IPS-20b (cell line): Measurements from ENCODE around the gene METTL14.

ENCODE experiments used
- H3K27ac ChIP-seq: one replicate; pipeline ENCODE4 v1.5.1; 2013; ENCODE audit warnings: low read length
- H3K27me3 ChIP-seq: 2 replicates; pipeline ENCODE4 v1.6.1; 2013; ENCODE audit warnings: mild to moderate bottlenecking, low read length, inconsistent platforms; ENCODE audit not compliant: insufficient read depth
- H3K36me3 ChIP-seq: 2 replicates; pipeline ENCODE4 v1.6.1; 2013; ENCODE audit warnings: low read depth, mild to moderate bottlenecking, inconsistent platforms, low read length, moderate library complexity; ENCODE audit not compliant: insufficient read depth
- H3K4me1 ChIP-seq: 2 replicates; pipeline ENCODE4 v1.6.1; 2013; ENCODE audit warnings: mild to moderate bottlenecking, control low read depth, inconsistent platforms, low read length, moderate library complexity; ENCODE audit not compliant: insufficient read depth
- H3K4me3 ChIP-seq: 2 replicates; pipeline ENCODE4 v1.5.1; 2013; ENCODE audit warnings: mild to moderate bottlenecking, low read length, inconsistent platforms
- H3K9ac ChIP-seq: 2 replicates; pipeline ENCODE4 v1.6.1; 2013; ENCODE audit warnings: low read depth, mild to moderate bottlenecking, inconsistent platforms, low read length, moderate library complexity
- H3K9me3 ChIP-seq: 2 replicates; pipeline ENCODE4 v1.6.1; 2013; ENCODE audit warnings: mild to moderate bottlenecking, low read depth, low read length, inconsistent platforms; ENCODE audit not compliant: insufficient read depth

The METTL14 gene

DNA sequence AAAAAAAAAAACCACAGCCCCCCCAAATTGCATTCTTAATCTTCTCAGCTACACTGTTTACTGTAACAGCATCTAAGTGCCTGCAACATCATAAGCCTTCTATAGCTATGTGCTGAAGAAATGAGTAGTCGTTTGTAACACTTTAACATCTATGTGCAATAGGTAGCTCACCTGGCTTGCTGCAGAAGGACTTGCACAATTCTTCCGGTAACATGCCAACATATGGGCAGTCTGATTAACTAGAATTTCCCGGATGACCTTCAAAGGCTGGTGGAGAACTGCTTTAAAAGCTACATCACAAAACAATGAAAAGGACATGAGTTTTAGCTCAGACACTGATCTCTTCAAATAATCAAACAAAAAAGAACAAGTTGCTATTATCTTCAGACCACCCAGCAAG is 52.9 kb downstream of the METTL14 start:
- H3K36me3 ChIP-seq: peaks cover 91% of the 10 kb centered on the region
- no peaks in the 10 kb centered on the region for H3K9me3 ChIP-seq
- 0 out of 2 replicates have a peak, but pooled peaks cover 3% of the 10 kb centered on the region for H3K4me1 ChIP-seq
- no peak overlapping the region for H3K4me3 ChIP-seq
- H3K9ac ChIP-seq: no peak overlapping the region
- no peaks in the 10 kb centered on the region for H3K27me3 ChIP-seq
- no peak overlapping the region for H3K27ac ChIP-seq

DNA sequence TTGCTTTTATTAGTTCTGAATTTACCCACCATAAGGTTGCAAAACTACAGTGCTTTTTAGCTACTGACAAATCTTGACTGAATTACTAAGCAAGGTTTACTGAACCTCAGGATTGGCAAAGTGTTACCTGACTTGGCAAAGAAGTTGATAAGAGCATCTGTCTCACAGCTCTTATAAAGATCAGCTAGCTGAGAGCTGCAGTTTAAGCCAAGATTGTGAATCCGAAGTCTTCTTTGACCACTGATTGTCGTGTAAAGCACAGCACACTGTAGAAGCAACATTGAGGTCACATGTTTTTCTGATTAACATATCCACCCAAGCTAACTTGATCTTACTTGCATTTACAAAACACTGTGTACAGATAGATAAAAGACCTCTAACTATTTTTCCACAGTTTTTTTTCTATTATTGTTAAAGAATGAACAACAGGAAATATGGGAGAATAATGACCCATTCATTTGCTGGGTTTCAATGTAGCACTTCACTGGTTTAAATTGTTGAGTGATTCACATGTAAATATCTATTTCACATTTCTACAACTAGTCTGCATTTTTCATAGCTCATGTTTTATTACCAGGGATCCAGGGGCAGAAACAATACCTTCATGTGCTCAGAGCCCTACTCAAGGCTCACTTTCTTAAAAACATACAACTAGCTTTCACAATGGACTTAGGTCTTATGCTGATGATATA is 54.0 kb downstream of the METTL14 start:
- no peaks in the 10 kb centered on the region for H3K27me3 ChIP-seq
- H3K36me3 ChIP-seq: peaks cover 95% of the 10 kb centered on the region

DNA sequence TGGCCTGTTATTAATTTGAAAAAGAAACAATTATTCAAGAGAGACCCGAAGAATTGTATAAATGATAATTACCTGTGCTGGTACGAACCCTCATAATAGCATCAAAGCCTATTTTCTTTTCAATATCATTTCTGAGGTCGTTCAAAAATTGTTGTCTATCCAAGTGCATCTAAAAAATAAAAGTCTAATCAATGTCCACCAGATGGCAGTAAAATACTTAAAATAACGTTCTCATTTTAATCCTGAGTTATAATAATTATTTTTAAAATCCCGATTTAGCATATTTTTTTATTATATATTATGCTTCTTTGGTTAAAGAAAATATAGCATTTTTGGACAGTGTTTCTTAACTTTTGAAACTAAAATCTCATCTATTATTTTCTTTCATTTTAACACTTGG is 55.7 kb downstream of the METTL14 start:
- no peak overlapping the region for H3K27ac ChIP-seq
- no peaks in the 10 kb centered on the region for H3K27me3 ChIP-seq
- H3K9me3 ChIP-seq: no peaks in the 10 kb centered on the region
- 0 out of 2 replicates have a peak, but pooled peaks cover 3% of the 10 kb centered on the region for H3K4me1 ChIP-seq
- H3K9ac ChIP-seq: no peak overlapping the region
- H3K4me3 ChIP-seq: no peak overlapping the region
- peaks cover 95% of the 10 kb centered on the region for H3K36me3 ChIP-seq

More for the DNA sequence above, 54.0 kb downstream of the METTL14 start:
- Histone ChIP-seq H3K27ac (no peak overlapping the region), H3K4me3 (no peak overlapping the region), H3K9me3 (no peaks in the 10 kb centered on the region), H3K9ac (no peak overlapping the region), H3K4me1 (0 out of 2 replicates have a peak, but pooled peaks cover 3% of the 10 kb centered on the region)

DNA sequence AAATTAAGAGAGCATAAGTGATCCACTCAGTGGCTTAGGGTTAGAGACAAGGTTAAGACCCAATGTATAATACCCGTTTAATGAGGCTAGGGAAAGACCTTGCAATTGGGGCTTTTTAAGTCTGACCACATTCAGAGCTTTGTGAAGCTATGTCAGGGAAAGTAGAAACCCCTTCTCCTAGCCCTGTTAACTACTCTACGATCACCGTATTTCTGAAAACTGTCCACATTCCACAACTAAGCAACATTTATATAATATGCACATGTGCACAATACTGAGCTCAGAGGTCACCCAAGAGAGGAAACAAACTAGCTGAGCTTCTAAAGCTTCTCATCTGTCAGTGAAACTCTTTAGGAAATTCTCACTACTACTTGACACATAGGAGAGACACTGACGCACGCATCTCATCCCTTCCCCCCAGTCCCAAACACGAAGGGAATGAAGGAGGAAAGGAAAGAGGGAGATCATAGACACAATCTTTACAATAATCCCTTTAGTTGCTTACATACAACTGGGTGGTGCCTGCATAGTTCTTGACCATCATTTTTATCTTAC is 56.2 kb downstream of the METTL14 start:
- Histone ChIP-seq H3K27ac (no peak overlapping the region), H3K27me3 (no peaks in the 10 kb centered on the region), H3K9me3 (no peaks in the 10 kb centered on the region), H3K4me3 (no peak overlapping the region), H3K36me3 (peaks cover 91% of the 10 kb centered on the region), H3K9ac (no peak overlapping the region), H3K4me1 (0 out of 2 replicates have a peak, but pooled peaks cover 3% of the 10 kb centered on the region)

DNA sequence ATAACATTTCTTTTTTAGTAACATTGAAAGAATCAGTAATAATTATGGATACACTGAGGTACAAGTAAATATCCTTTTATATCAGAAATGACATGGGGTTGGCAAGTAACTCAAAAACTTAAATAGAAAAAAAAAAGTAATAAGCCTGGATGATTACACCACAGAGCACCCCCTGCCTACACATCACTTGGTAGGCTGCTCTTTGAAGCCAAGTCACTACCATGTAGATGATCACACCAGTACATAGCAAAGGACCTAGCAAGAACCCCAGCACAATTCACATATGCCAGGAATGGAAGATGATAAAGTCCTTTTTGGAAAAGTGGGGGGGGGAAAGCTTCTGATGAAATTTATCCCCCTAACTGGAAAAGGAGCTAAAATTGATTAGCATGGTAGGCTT is 56.9 kb downstream of the METTL14 start:
- Histone ChIP-seq H3K27ac (no peak overlapping the region), H3K4me1 (0 out of 2 replicates have a peak, but pooled peaks cover 3% of the 10 kb centered on the region)

DNA sequence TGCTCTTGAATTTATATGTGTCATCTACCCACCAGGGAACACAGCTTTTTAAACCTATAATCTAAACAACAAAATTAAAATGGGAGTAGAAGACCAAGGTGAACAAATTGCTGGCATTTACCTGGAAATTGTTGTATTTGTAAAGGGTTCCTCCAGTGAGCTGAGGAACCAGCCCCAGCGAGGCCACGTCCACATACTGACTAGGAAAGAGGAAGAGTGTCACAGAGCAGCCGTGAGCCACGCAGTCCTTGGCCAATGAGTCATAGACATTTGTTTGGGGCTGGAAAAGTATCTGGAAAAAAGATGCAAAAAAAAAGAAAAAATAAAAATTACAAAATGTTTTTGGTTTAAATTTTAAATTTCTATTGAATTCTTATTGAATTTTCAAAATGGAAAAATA is 58.7 kb downstream of the METTL14 start:
- Histone ChIP-seq H3K36me3 (peaks cover 79% of the 10 kb centered on the region), H3K9me3 (no peaks in the 10 kb centered on the region), H3K4me1 (0 out of 2 replicates have a peak, but pooled peaks cover 3% of the 10 kb centered on the region), H3K27me3 (no peaks in the 10 kb centered on the region), H3K27ac (no peak overlapping the region), H3K9ac (no peak overlapping the region), H3K4me3 (no peak overlapping the region)

More for the DNA sequence above, 56.9 kb downstream of the METTL14 start:
- peaks cover 90% of the 10 kb centered on the region for H3K36me3 ChIP-seq
- no peaks in the 10 kb centered on the region for H3K9me3 ChIP-seq
- no peak overlapping the region for H3K9ac ChIP-seq
- no peak overlapping the region for H3K4me3 ChIP-seq
- no peaks in the 10 kb centered on the region for H3K27me3 ChIP-seq

DNA sequence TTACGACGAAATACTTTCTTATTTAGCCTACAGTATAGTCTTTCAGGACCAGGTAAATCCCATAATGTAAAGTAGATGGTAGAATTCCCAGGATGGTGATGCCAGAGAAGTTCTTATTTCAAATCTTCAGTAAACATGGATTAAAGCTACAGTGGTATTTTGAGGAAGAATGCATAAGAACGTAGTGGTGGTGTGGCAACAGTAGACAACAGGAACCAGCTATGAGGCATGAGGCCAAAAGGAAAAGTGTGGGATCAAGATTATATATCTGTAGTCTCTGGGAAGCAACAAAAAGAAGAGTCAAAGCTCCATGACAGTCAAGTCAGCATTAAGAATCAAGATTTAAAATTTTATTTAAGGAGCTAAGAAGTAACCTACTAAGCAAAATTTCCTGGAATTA is 60.2 kb downstream of the METTL14 start:
- H3K9me3 ChIP-seq: no peaks in the 10 kb centered on the region
- H3K4me1 ChIP-seq: no peaks in the 10 kb centered on the region
- no peaks in the 10 kb centered on the region for H3K27me3 ChIP-seq
- H3K4me3 ChIP-seq: no peak overlapping the region
- no peak overlapping the region for H3K9ac ChIP-seq
- H3K36me3 ChIP-seq: peaks cover 78% of the 10 kb centered on the region
- H3K27ac ChIP-seq: no peak overlapping the region

DNA sequence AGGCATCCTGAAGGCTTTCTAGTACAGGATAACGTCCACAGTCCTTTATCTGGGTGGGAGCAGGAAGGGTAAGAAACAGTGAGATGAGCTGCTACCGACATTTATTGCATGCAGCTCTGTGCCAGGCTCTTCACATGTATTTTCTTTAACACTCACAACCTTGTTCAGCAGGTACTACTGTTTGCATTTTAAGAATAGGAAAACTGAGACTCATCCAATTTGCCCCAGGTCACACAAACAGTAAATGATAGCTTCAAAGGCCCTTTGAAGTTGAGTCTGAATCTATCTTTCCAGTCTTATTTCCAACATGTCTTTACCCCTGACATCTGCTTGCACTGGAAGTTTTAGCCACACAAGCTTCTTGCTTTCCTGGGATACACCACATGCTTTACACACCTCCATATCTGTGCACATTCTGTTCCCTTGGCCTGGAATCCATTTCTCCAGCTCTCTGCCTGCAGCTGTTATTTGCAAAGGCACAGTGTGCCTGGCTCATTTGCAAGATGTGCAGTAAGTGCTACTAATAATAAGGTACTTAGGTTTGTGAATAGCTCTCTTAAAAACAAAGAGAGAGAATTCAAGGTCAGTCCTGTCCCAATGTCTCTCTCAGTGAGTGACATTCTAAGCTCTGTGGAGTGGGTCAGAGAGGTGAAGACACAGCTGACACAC is 61.2 kb downstream of the METTL14 start:
- Histone ChIP-seq H3K4me3 (no peak overlapping the region), H3K27me3 (no peaks in the 10 kb centered on the region), H3K9ac (no peak overlapping the region), H3K36me3 (peaks cover 79% of the 10 kb centered on the region), H3K4me1 (no peaks in the 10 kb centered on the region), H3K9me3 (no peaks in the 10 kb centered on the region), H3K27ac (no peak overlapping the region)

DNA sequence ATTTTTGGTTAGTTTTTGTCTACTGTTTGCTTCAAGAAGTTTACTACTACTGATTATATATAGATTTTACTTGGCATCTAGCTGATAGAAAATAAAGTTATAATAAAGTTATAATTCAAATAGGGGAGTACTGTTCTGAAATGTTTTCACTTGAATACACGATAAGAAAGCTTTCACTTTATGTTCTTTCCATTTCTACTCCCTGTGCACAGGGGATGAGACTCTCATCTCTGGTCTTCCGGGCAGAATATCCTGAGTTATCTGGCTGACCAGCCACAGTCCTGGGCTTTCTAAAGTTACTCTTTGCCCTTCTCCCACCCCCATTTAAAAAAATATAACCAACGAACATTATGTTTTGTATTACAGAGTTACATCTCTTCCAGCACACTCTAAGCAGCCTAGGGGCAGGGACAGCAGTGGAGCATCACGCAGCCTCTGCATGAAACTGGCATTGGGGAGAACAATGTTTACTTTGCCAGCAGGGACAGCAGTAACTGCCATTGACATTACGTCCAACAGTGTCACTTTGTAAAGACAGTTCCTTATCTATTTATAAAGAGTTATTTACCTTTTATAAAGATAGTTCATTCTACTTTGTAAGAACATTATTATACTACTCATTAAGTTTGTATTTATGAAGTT is 64.3 kb downstream of the METTL14 start:
- H3K9ac ChIP-seq: no peak overlapping the region
- H3K4me1 ChIP-seq: no peaks in the 10 kb centered on the region
- peaks cover 75% of the 10 kb centered on the region for H3K36me3 ChIP-seq
- H3K27ac ChIP-seq: no peak overlapping the region
- no peak overlapping the region for H3K4me3 ChIP-seq
- H3K9me3 ChIP-seq: no peaks in the 10 kb centered on the region
- H3K27me3 ChIP-seq: no peaks in the 10 kb centered on the region

DNA sequence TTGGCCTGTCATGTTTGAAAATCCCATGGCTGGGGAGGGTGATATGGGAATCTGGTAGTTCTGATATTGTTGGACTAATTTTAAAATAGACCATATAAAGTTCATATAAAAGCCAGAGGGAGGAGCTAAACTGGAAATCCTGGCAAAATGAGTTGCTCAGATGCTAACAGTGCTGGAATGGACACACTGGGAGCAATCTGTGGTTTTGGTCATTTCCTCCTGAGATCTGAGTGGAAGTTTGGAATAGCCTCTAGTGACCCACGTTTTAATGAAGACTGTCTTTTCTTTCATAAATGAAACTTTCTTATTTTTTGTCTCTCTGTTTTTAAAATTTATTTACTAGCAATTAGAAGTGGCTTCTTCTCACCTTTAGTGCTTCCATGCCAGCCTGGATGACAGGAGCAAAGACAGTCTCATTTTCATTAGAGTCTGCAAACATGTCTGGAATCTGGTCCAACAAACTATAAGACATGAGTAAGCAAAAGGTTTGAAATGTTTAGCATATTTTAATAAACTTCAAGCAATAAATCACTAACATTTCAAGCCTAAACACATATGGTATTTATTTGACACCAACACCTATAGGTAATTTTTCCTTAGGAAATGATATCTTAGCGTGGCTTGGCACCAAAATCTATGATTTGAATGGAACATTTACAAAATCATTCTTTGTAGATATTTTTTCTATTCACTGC is 66.6 kb downstream of the METTL14 start:
- Histone ChIP-seq H3K27me3 (no peaks in the 10 kb centered on the region), H3K4me1 (no peaks in the 10 kb centered on the region), H3K27ac (no peak overlapping the region), H3K9ac (no peak overlapping the region), H3K36me3 (peaks cover 69% of the 10 kb centered on the region), H3K9me3 (no peaks in the 10 kb centered on the region), H3K4me3 (no peak overlapping the region)

DNA sequence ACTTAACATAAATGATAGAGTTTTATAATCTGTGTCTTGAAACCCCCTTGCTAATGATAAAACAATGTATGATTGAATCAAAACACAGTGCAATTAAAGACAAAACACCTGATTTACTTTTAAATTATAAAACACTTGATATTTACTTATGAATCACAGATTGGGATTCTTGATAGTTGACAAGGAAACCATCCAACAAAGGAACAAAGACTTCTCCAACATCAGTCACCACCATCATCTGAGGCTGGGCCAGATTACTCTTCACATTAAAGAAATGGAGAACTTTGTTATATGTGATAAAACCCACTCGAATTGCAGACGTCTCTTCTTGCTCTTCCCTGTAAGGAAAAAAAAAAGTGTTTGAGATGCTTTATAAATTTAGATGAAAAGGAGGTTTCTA is 67.4 kb downstream of the METTL14 start:
- Histone ChIP-seq H3K27ac (no peak overlapping the region), H3K27me3 (no peaks in the 10 kb centered on the region), H3K9ac (no peak overlapping the region), H3K4me1 (no peaks in the 10 kb centered on the region), H3K9me3 (no peaks in the 10 kb centered on the region), H3K4me3 (no peak overlapping the region), H3K36me3 (peaks cover 74% of the 10 kb centered on the region)
